CD14-positive monocyte (primary cell): ENCODE results near the gene FBH1. TPM values are rescaled to one million over a fixed set of nuclear protein-coding genes. Genes with fewer than 3 reads are reported as not detected.

Experiments used
- DNase-seq, 3 donors: peaks; one replicate each; pipeline ENCODE4 v3.0.0-alpha.2; 2011 to 2022
- H2AFZ ChIP-seq: 2 replicates; pipeline ENCODE4 v1.6.0; 2012; ENCODE audit warnings: mild to moderate bottlenecking, low read depth, low read length, inconsistent platforms; ENCODE audit not compliant: insufficient read depth, poor library complexity, severe bottlenecking
- H3K27ac ChIP-seq, 2 donors: 1 replicate in 1 of 2; 2 replicates in 1 of 2; pipeline ENCODE4 v1.5.1; 2012 to 2013; ENCODE audit warnings: low read length in 2 of 2, control low read depth in 1 of 2, inconsistent platforms in 1 of 2, low read depth in 1 of 2, mild to moderate bottlenecking in 1 of 2
- H3K27me3 ChIP-seq, 2 donors: one replicate each; pipeline versions ENCODE4 v1.6.0 to v1.6.1; 2011 to 2013; ENCODE audit warnings: low read length in 2 of 2; ENCODE audit not compliant: control insufficient read depth in 2 of 2, insufficient read depth in 2 of 2
- H3K36me3 ChIP-seq, 2 donors: replicated peaks in 1 of 2; 1 replicate in 1 of 2; 2 replicates in 1 of 2; pipeline versions ENCODE4 v1.5.1 to v1.6.1; 2012 to 2013; ENCODE audit warnings: low read length in 2 of 2, control low read depth in 1 of 2, inconsistent platforms in 1 of 2, mild to moderate bottlenecking in 1 of 2; ENCODE audit not compliant: insufficient read depth in 2 of 2, control insufficient read depth in 1 of 2
- H3K4me1 ChIP-seq, 2 donors: 1 replicate in 1 of 2; 2 replicates in 1 of 2; pipeline versions ENCODE4 v1.5.1 to v1.6.1; 2012 to 2013; ENCODE audit warnings: low read length in 2 of 2, control low read depth in 1 of 2, inconsistent platforms in 1 of 2, mild to moderate bottlenecking in 1 of 2, moderate library complexity in 1 of 2; ENCODE audit not compliant: insufficient read depth in 2 of 2, control insufficient read depth in 1 of 2
- H3K4me2 ChIP-seq: replicated peaks from 2 replicates; pipeline ENCODE3; 2012; ENCODE audit warnings: low read length, moderate library complexity, mild to moderate bottlenecking; ENCODE audit not compliant: poor library complexity, severe bottlenecking; ENCODE audit errors: extremely low read depth
- H3K4me3 ChIP-seq, 3 experiments: fragments of 200-600 bp in 1 of 3; sonication (generic) in 1 of 3; replicated peaks in 1 of 3; 1 replicate in 2 of 3; 2 replicates in 1 of 3; pipeline ENCODE4 v1.5.1; 2011 to 2013; ENCODE audit warnings: low read length in 3 of 3, mild to moderate bottlenecking in 3 of 3, control low read depth in 2 of 3, low read depth in 2 of 3, inconsistent platforms in 1 of 3, moderate library complexity in 1 of 3
- H3K79me2 ChIP-seq: 2 replicates; pipeline ENCODE4 v1.6.0; 2012; ENCODE audit warnings: mild to moderate bottlenecking, control low read depth, inconsistent platforms, low read length, moderate library complexity; ENCODE audit not compliant: insufficient read depth
- H3K9ac ChIP-seq: 2 replicates; pipeline ENCODE4 v1.6.0; 2017; ENCODE audit warnings: low read length, mild to moderate bottlenecking; ENCODE audit not compliant: insufficient read depth, poor library complexity, severe bottlenecking
- H3K9me3 ChIP-seq, 2 donors: replicated peaks in 1 of 2; 1 replicate in 1 of 2; 2 replicates in 1 of 2; pipeline versions ENCODE4 v1.5.1 to v1.6.1; 2012 to 2013; ENCODE audit warnings: low read length in 2 of 2, control low read depth in 1 of 2; ENCODE audit not compliant: control insufficient read depth in 1 of 2, insufficient read depth in 1 of 2
- H4K20me1 ChIP-seq: 2 replicates; pipeline ENCODE4 v1.6.0; 2012; ENCODE audit warnings: mild to moderate bottlenecking, low read length, control low read depth, moderate library complexity; ENCODE audit not compliant: insufficient read depth
- H3K27ac Mint-ChIP-seq, 7 donors: one replicate each; pipeline ENCODE4 v1.8.0; 2020; ENCODE audit warnings: mild to moderate bottlenecking in 7 of 7, mixed read lengths in 7 of 7, moderate library complexity in 6 of 7, inconsistent platforms in 2 of 7
- H3K27me3 Mint-ChIP-seq, 3 donors: one replicate each; pipeline ENCODE4 v1.8.0; 2021 to 2022; ENCODE audit warnings: low read depth in 3 of 3, mild to moderate bottlenecking in 3 of 3, mixed read lengths in 3 of 3, moderate library complexity in 3 of 3, inconsistent platforms in 1 of 3
- H3K36me3 Mint-ChIP-seq, 2 donors: one replicate each; pipeline ENCODE4 v1.8.0; 2020; ENCODE audit warnings: mixed read lengths in 2 of 2, inconsistent platforms in 1 of 2, mild to moderate bottlenecking in 1 of 2
- H3K4me1 Mint-ChIP-seq: one replicate; pipeline ENCODE4 v1.8.0; 2020; ENCODE audit warnings: mild to moderate bottlenecking, mixed read lengths
- H3K4me3 Mint-ChIP-seq, 2 donors: one replicate each; pipeline ENCODE4 v1.8.0; 2020; ENCODE audit warnings: mild to moderate bottlenecking in 2 of 2, mixed read lengths in 2 of 2, moderate library complexity in 1 of 2
- H3K9me3 Mint-ChIP-seq, 7 donors: one replicate each; pipeline ENCODE4 v1.8.0; 2020 to 2022; ENCODE audit warnings: mixed read lengths in 7 of 7, mild to moderate bottlenecking in 6 of 7, moderate library complexity in 6 of 7, inconsistent platforms in 2 of 7
- WGBS: methylation state at CpG from one replicate; pipeline ENCODE4 v1.1.5; 2013; ENCODE audit warnings: missing lambda C conversion rate; ENCODE audit not compliant: insufficient coverage; 5-methylcytosine and 5-hydroxymethylcytosine counted together
- intact Hi-C, 2 donors: fragments of 100-400 bp; cut with micrococcal nuclease; formaldehyde crosslinking; loops; one replicate each; pipeline versions ENCODE4 v1.15.0 to v1.15.1; 2023
- polyA plus RNA-seq, 3 donors: library from polyadenylated mRNA; depleted of rRNA in 1 of 3; unstranded in 2 of 3; stranded (reverse) in 1 of 3; fragments of 300-500 nt in 2 of 3; fragments of >200 nt in 1 of 3; fragmentation: Illumina TruSeq in 2 of 3; gene quantifications; 1 replicate in 2 of 3; 2 replicates in 1 of 3; pipeline ENCODE4 v1.2.3, GENCODE V29; 2012 to 2021
- TF ChIP-seq, protein P1 (sequence below): fragments of 200-600 bp; IDR thresholded peaks from one replicate; pipeline ENCODE4 v1.8.0; 2022; ENCODE audit warnings: antibody characterized with exemption, mild to moderate bottlenecking

The FBH1 gene
- polyA plus RNA-seq, 3 donors = 33.9 to 73.3 (median 48.3) TPM

- WGBS = no CpG with 5 or more reads among the region's 7 CpGs
- intact Hi-C loops = no loop called here
- Histone ChIP-seq H3K4me3 (no peak overlapping the region), H3K9me3 (no peaks in the 10 kb centered on the region), H4K20me1 (no peaks in the 10 kb centered on the region), H2AFZ (no peak overlapping the region), H3K36me3 (peaks cover 13 to 37% of the 10 kb centered on the region in 2 donors), H3K79me2 (no peaks in the 10 kb centered on the region), H3K4me2 (no peak overlapping the region), H3K4me1 (peaks cover 35 to 39% of the 10 kb centered on the region in 2 donors), H3K27ac (peak overlapping the region; percentile 8 to 33), H3K27me3 (no peaks in the 10 kb centered on the region), H3K9ac (no peak overlapping the region)
- no peaks in the 10 kb centered on the region for H3K9me3 Mint-ChIP-seq
- H3K27ac Mint-ChIP-seq = peak overlapping the region; percentile 63 to 77 (median 68)
- H3K4me3 Mint-ChIP-seq = peak overlapping the region in 1 of 2 donors; percentile 48
- TF ChIP-seq, protein P1, sequence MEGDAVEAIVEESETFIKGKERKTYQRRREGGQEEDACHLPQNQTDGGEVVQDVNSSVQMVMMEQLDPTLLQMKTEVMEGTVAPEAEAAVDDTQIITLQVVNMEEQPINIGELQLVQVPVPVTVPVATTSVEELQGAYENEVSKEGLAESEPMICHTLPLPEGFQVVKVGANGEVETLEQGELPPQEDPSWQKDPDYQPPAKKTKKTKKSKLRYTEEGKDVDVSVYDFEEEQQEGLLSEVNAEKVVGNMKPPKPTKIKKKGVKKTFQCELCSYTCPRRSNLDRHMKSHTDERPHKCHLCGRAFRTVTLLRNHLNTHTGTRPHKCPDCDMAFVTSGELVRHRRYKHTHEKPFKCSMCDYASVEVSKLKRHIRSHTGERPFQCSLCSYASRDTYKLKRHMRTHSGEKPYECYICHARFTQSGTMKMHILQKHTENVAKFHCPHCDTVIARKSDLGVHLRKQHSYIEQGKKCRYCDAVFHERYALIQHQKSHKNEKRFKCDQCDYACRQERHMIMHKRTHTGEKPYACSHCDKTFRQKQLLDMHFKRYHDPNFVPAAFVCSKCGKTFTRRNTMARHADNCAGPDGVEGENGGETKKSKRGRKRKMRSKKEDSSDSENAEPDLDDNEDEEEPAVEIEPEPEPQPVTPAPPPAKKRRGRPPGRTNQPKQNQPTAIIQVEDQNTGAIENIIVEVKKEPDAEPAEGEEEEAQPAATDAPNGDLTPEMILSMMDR = no peak
- peaks cover 0 to 2% (median 1%) of the 10 kb centered on the region in 3 donors for H3K27me3 Mint-ChIP-seq
- H3K4me1 Mint-ChIP-seq = peaks cover 42% of the 10 kb centered on the region
- peaks cover 22 to 33% of the 10 kb centered on the region in 2 donors for H3K36me3 Mint-ChIP-seq
- DNase-seq = peak; percentile 68 to 73 (median 71)
These were observed 61.2 kb downstream of the FBH1 start for GRCh38 chr10:5951167-5951711.

DNA sequence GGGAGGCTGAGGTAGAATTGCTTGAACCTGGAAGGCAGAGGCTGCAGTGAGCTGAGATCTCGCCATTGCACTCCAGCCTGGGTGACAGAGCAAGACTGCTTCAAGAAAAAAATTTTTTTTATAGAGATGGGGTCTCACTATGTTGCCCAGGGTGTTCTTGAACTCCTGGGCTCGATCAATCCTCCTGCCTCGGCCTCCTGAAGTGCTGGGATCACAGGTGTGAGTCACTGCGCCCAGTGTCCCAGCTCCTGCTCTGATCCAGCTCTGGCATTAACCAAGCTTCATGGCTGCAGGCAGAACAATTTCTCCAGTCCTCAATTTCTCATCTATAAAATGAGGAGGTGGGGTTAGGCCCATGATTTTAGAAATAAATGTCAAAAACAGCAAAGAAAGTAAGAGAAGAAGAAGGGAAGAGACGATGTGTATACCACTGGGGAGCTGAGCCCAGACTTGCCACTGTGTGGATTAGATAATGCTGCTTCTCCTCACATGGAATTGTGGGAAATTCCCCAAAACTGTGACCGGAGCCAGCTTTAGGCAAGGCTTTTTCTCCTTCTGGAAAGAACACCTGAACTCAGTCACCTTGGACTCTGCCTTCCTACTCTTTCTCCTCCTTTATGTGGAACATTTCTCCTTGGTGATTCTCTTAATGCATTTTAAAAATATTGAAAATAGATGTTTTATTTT is 61.8 kb downstream of the FBH1 start:
- peaks cover 0 to 2% (median 1%) of the 10 kb centered on the region in 3 donors for H3K27me3 Mint-ChIP-seq
- no peak overlapping the region for H3K4me3 Mint-ChIP-seq
- no peaks in the 10 kb centered on the region for H3K9me3 ChIP-seq
- TF ChIP-seq, protein P1 = no peak
- H3K36me3 ChIP-seq = peaks cover 16 to 42% of the 10 kb centered on the region in 2 donors
- no peaks in the 10 kb centered on the region for H3K9me3 Mint-ChIP-seq
- intact Hi-C loops = no loop called here
- H3K79me2 ChIP-seq = no peaks in the 10 kb centered on the region
- H4K20me1 ChIP-seq = no peaks in the 10 kb centered on the region
- H3K4me1 ChIP-seq = peaks cover 29 to 32% of the 10 kb centered on the region in 2 donors
- peak overlapping the region; percentile 8 to 26 for H3K27ac ChIP-seq
- H3K4me3 ChIP-seq = no peak overlapping the region
- H3K9ac ChIP-seq = no peak overlapping the region
- H3K4me2 ChIP-seq = no peak overlapping the region
- no peaks in the 10 kb centered on the region for H3K27me3 ChIP-seq
- WGBS = 95% methylated on average over 2 of the region's 6 CpGs
- no peak for DNase-seq
- peak overlapping the region in 5 of 7 donors; percentile 38 to 77 (median 68) for H3K27ac Mint-ChIP-seq
- H2AFZ ChIP-seq = no peak overlapping the region
- H3K4me1 Mint-ChIP-seq = peaks cover 36% of the 10 kb centered on the region
- peaks cover 26 to 40% of the 10 kb centered on the region in 2 donors for H3K36me3 Mint-ChIP-seq
